HepG2 (cell line): ENCODE results near the gene ITPR1. TPM values are rescaled to one million over a fixed set of nuclear protein-coding genes. Genes with fewer than 3 reads are reported as not detected.
A peak's percentile ranks its signal among the peaks of the same experiment; 100 is the strongest.

Experiments
- ATAC-seq: fragments of 200-7000 bp; cut with Tn5 transposase; 3 replicates; pipeline ENCODE4 v1.9.1; 2020; ENCODE audit warnings: mild to moderate bottlenecking, moderate library complexity
- BruUV-seq: library from RNA; stranded (reverse); fragments of 400-500 nt; replicated peaks from 2 replicates; lab custom pipeline; 2021; lab: Mats Ljungman, UMichigan
- CTCF ChIA-PET: fragments of 300-600 bp; formaldehyde crosslinking; extraction: SDS; loops from one replicate; lab custom pipeline; 2021; ENCODE audit warnings: low total read pairs, inconsistent platforms, low intra/inter-chr PET ratio; lab: Yijun Ruan, JAX
- POLR2A ChIA-PET: fragments of 350-600 bp; sonication (Branson Sonifier 250); formaldehyde crosslinking; loops from one replicate; lab custom pipeline; 2020; ENCODE audit warnings: antibody characterized with exemption, inconsistent platforms; lab: Yijun Ruan, JAX
- DNase-seq: peaks from one replicate; pipeline ENCODE4 v3.0.0-alpha.2; 2015; ENCODE audit warnings: low spot score
- FAIRE-seq: peaks from 3 replicates; lab custom pipeline; 2011; peaks lifted over from hg19 to GRCh38; lab: Jason Lieb, UNC
- H2AFZ ChIP-seq: one replicate; pipeline ENCODE4 v1.6.1; 2011; ENCODE audit warnings: low read length, inconsistent platforms
- H3K27ac ChIP-seq: fragments of 300-600 bp; 3 replicates; pipeline ENCODE4 v1.8.0; 2011; ENCODE audit warnings: mixed run types, mild to moderate bottlenecking, mixed read lengths, low read length, inconsistent platforms; ENCODE audit not compliant: insufficient read depth; ENCODE audit errors: extremely low read length
- H3K27me3 ChIP-seq, 2 experiments: fragments of 200-600 bp in 1 of 2; 2 replicates in 1 of 2; 3 replicates in 1 of 2; pipeline versions ENCODE4 v1.6.0 to v1.8.0; 2011; ENCODE audit warnings: low read length in 2 of 2, mild to moderate bottlenecking in 2 of 2, moderate library complexity in 2 of 2, inconsistent platforms in 1 of 2; ENCODE audit not compliant: insufficient read depth in 2 of 2, control insufficient read depth in 1 of 2
- H3K36me3 ChIP-seq, 2 experiments: fragments of 200-600 bp in 1 of 2; replicated peaks in 1 of 2; 2 replicates in 1 of 2; 3 replicates in 1 of 2; pipeline versions ENCODE4 v1.5.1 to v1.8.0; 2011; ENCODE audit warnings: low read length in 2 of 2, inconsistent platforms in 1 of 2; ENCODE audit not compliant: insufficient read depth in 2 of 2, control insufficient read depth in 1 of 2
- H3K4me1 ChIP-seq: 2 replicates; pipeline ENCODE4 v1.5.1; 2012; ENCODE audit warnings: low read length, inconsistent platforms; ENCODE audit not compliant: insufficient read depth
- H3K4me2 ChIP-seq: 2 replicates; pipeline ENCODE4 v1.6.0; 2011; ENCODE audit warnings: low read depth, low read length, inconsistent platforms
- H3K4me3 ChIP-seq, 3 experiments: fragments of 200-600 bp in 1 of 3; sonication (generic), shearing (Covaris generic) in 1 of 3; replicated peaks in 1 of 3; 2 replicates each; pipeline ENCODE4 v1.5.1; 2011 to 2016; ENCODE audit warnings: low read length in 3 of 3, inconsistent platforms in 2 of 3, low read depth in 2 of 3, mild to moderate bottlenecking in 2 of 3, control low read depth in 1 of 3, mixed read lengths in 1 of 3; ENCODE audit not compliant: insufficient read depth in 1 of 3
- H3K79me2 ChIP-seq: one replicate; pipeline ENCODE4 v1.6.1; 2011; ENCODE audit warnings: low read length, inconsistent platforms; ENCODE audit not compliant: insufficient read depth
- H3K9ac ChIP-seq: 2 replicates; pipeline ENCODE4 v1.6.0; 2011; ENCODE audit warnings: mild to moderate bottlenecking, low read depth, low read length, inconsistent platforms; ENCODE audit not compliant: insufficient read depth
- H3K9me3 ChIP-seq: 2 replicates; pipeline ENCODE4 v1.5.1; 2012; ENCODE audit warnings: mild to moderate bottlenecking, low read length
- H4K20me1 ChIP-seq: 2 replicates; pipeline ENCODE4 v1.6.0; 2011; ENCODE audit warnings: inconsistent platforms, mild to moderate bottlenecking, low read length, moderate library complexity; ENCODE audit not compliant: insufficient read depth
- EZH2 ChIP-seq: conservative IDR thresholded peaks from 2 replicates; pipeline ENCODE4 v1.6.1; 2012; ENCODE audit warnings: mild to moderate bottlenecking, low read depth, low read length, moderate library complexity
- FOXJ3 ChIP-seq: sonication (generic); formaldehyde crosslinking; IDR thresholded peaks from 2 replicates; pipeline ENCODE4 v1.4.0; 2020; ENCODE audit warnings: missing genetic modification reagents, mild to moderate bottlenecking, borderline replicate concordance
- NR1H2 ChIP-seq: sonication (generic); formaldehyde crosslinking; IDR thresholded peaks from 2 replicates; pipeline ENCODE4 v1.8.1; 2022; ENCODE audit warnings: low read depth, missing genetic modification reagents, borderline replicate concordance
- SNAPC4 ChIP-seq: sonication (generic); formaldehyde crosslinking; IDR thresholded peaks from 2 replicates; pipeline ENCODE4 v1.4.0; 2020; ENCODE audit warnings: mild to moderate bottlenecking, missing genetic modification reagents
- TRIM22 ChIP-seq: fragments of 450-650 bp; IDR thresholded peaks from 2 replicates; pipeline ENCODE4 v1.6.1; 2017
- ZBTB7B ChIP-seq: sonication (generic); formaldehyde crosslinking; IDR thresholded peaks from 2 replicates; pipeline ENCODE4 v1.4.0; 2020; ENCODE audit warnings: missing genetic modification reagents
- ZNF275 ChIP-seq: sonication (generic); formaldehyde crosslinking; IDR thresholded peaks from 2 replicates; pipeline ENCODE4 v1.8.0; 2022; ENCODE audit warnings: missing genetic modification reagents, mild to moderate bottlenecking, inconsistent platforms, borderline replicate concordance
- ZNF557 ChIP-seq: sonication (generic); formaldehyde crosslinking; IDR thresholded peaks from 2 replicates; pipeline ENCODE4 v1.4.0; 2020; ENCODE audit warnings: missing genetic modification reagents
- WGBS: methylation state at CpG from one replicate; pipeline ENCODE4 v1.1.6; 2017; ENCODE audit warnings: low lambda C conversion rate; 5-methylcytosine and 5-hydroxymethylcytosine counted together
- in situ Hi-C: cut with HindIII; loops from 2 replicates; pipeline ENCODE4 v1.10.0; 2017; ENCODE audit warnings: low pct_unique_long_range_greater_than_20kb; ENCODE audit not compliant: extremely low pct_ligation_motif_present
- intact Hi-C: fragments of 100-400 bp; cut with micrococcal nuclease; formaldehyde crosslinking; loops from one replicate; pipeline ENCODE4 v1.10.0; 2022; ENCODE audit not compliant: unreplicated experiment
- polyA plus RNA-seq, 8 experiments: library from polyadenylated mRNA; depleted of rRNA in 3 of 8; stranded (reverse) in 7 of 8; unstranded in 1 of 8; fragments of >200 nt; fragmentation: Illumina TruSeq in 4 of 8; extraction: Trizol in 4 of 8; gene quantifications; 2 replicates each; pipeline versions ENCODE4 v1.2.1 to v1.2.3, GENCODE V29; 2011 to 2016; ENCODE audit warnings: low read depth in 4 of 8, missing spikeins in 1 of 8, mixed read lengths in 1 of 8; ENCODE audit not compliant: insufficient read depth in 1 of 8
- total RNA-seq, 5 experiments: library from RNA; depleted of rRNA; stranded (reverse); fragments of >200 nt; fragmentation: Illumina TruSeq; extraction: Trizol; gene quantifications; 2 replicates each; pipeline ENCODE4 v1.2.3, GENCODE V29; 2016; ENCODE audit warnings: low read depth in 1 of 5

The ITPR1 gene
- total and polyA plus RNA-seq, 2 of the 13 experiments (the other 11 are each of a cell fraction or from before 2014, with no cell fraction given) = 10.0 to 11.4 TPM

GRCh38 chr3:4564270-4564669, 71.1 kb downstream of the ITPR1 start:
- DNase-seq = no peak
- Histone ChIP-seq H3K4me1 (peaks cover 51% of the 10 kb centered on the region), H3K9ac (no peak overlapping the region), H3K27me3 (no peaks in the 10 kb centered on the region), H3K9me3 (no peaks in the 10 kb centered on the region), H3K27ac (peak overlapping the region; percentile 68), H3K4me3 (no peak overlapping the region), H3K36me3 (no peaks in the 10 kb centered on the region), H2AFZ (no peak overlapping the region), H4K20me1 (no peaks in the 10 kb centered on the region), H3K79me2 (no peaks in the 10 kb centered on the region), H3K4me2 (no peak overlapping the region)
- intact Hi-C loops = no loop called here
- ChIA-PET POLR2A (interaction anchor here (1.1 to 3.4 kb wide), 2 partner anchors 30 to 71 kb away, joined by 4 to 25 read pairs; partner anchors contain the start of gene ITPR1), CTCF (no interaction called here)
- WGBS = 98% methylated on average over 7 of the region's 7 CpGs
- ATAC-seq = no peak
- no TSS peak for BruUV-seq
- no peak for TF ChIP-seq NR1H2 (CRISPR knock-in tag)
- no peak for TF ChIP-seq TRIM22
- TF ChIP-seq ZNF275 (CRISPR knock-in tag) = no peak
- TF ChIP-seq ZBTB7B (CRISPR knock-in tag) = no peak
- no peak for TF ChIP-seq ZNF557 (CRISPR knock-in tag)
- no peak for TF ChIP-seq SNAPC4
- TF ChIP-seq FOXJ3 (CRISPR knock-in tag) = no peak
- TF ChIP-seq EZH2 = no peak
- in situ Hi-C loops = no loop called here
- FAIRE-seq = no peak
